GM21515 (cell line): ENCODE measurements around the gene HRH2.
"Not testable (repeated sequence)": the region's sequence is repeated elsewhere in the genome, so short reads cannot be mapped to it uniquely, and the experiment has no call there.

Experiments
- ATAC-seq: cut with Tn5 transposase; IDR thresholded peaks from one replicate; pipeline ENCODE4 v1.9.1; 2021; ENCODE audit not compliant: unreplicated experiment

Gene HRH2

DNA sequence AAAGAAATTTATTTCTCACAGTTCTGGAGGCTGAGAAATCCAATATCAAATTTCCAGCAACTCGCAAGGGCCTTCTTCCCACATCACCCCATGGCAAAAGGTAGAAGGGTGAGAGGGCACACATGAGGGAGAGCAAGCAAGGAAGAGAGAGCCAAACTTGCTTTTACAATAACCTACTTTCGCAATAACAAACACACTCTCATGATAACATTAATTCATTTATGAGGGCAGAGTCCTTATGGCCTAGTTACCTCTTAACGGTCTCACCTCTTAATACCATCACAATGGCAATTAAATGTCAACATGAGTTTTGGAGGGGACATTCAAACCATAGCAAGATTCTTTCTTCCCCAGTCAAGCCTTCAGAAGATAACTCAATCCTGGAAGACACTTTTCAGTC lies 11.6 kb upstream of the HRH2 start:
- no peak for ATAC-seq

DNA sequence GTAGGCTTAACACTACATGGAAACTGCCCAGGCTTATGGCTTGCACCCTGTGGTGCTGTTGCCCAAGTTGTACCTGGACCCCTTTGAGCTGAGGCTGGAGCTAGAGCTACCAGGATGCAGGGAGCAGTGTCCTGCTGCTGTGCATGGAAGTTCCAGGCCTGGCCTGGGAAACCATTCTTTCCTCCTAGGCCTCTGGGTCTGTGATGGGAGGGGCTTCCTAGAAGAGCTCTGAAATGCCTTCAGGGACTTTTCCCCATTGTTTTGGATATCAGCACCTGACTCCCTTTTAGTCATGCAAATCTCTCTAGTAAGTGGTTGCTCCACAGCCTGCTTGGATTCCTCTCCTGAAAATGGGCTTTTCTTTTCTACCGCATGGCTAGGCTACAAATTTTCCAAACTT lies 7.9 kb upstream of the HRH2 start:
- ATAC-seq, result no peak

DNA sequence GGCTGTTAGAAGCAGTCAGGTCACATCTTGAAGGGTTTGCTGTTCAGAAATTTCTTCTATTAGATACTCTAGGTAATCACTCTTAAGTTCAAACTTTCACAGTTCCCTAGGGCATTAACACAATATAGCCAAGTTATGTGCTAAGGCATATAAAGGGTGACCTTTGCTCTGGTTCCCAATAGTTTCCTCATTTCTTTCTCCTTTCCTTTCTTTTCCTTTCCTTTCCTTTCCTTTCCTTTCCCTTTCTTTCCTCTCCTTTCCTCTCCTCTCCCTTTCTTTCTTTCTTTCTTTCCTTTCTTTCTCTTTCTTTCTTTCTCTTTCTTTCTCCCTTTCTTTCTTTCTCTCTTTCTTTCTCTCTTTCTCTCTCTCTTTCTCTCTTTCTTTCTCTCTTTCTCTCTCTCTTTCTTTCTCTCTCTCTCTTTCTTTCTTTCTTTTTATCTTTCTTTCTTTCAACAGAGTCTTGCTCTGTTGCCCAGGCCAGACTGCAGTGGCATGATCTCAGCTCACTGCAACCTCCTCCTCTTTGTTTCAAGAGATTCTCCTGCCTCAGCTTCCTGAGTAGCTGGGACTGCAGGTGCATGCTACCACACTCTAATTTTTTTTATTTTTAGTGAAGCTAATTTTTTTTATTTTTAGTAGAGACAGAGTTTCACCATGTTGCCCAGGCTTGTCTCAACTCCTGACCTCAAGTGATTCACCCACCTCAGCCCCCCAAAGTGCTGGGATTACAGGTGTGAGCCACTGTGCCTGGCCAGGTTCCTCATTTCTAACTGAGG lies 7.3 kb upstream of the HRH2 start:
- not testable (repeated sequence) for ATAC-seq

DNA sequence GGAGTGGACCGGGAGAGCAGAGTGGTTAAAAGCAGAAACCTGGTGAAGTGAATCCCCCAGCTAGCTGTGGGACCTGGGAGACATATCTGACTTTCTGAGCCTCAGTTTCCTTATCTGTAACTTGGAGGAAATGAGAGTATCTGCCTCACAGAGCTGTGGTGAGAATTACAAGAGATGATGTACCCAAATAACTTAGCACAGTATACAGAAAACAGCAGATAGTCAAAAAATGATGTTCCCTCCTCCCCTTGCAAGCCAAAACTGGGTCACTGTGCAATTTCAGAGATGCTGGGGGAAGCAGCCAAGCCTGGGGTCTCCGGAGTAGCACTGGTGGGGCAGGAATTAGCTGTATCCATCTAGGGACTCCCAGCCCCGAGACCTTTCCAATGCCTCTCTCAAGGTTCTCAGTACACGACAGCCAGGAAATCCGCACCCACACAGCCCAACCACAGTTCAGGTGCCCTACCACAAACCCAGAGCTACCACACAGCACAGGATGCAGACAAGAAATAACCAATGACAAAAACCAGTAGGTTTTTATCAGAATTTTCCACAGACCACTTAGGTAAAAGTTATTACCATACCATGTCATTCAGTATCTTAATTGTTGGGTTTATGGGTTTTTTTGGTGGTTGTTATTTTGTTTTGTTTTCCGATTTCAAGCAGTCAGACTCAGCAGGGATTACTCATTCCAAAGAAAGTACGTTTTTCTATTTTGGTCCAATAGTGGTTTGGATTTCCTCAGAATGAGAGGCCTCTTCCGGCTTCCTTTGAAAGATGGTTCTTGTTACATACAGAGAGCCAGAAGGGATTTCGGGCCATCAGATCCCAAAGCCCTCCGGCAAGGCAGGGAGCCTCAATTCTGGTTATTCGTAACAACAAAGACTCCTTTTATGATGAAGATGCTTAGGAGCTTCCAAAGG lies 4.9 kb upstream of the HRH2 start:
- ATAC-seq, result no peak

DNA sequence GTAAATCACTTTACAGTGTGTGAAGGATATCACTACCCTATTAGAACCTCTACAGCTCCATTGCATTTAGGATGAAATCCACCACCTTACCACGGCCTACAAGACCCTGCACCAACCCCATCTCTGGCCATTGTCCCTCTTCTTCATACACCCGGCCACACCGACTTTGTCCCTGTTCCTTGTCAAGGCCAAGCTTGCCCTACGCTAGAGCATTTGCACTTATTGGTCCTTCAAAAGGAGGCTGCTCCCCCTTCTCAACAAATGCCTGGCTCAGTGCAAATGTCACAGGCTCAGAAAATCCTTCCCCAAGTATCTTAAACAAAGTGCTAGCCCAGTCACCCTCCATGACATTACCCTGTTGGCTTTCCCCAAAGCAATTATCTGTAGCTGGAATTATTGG lies 4.1 kb upstream of the HRH2 start:
- ATAC-seq, result no peak

DNA sequence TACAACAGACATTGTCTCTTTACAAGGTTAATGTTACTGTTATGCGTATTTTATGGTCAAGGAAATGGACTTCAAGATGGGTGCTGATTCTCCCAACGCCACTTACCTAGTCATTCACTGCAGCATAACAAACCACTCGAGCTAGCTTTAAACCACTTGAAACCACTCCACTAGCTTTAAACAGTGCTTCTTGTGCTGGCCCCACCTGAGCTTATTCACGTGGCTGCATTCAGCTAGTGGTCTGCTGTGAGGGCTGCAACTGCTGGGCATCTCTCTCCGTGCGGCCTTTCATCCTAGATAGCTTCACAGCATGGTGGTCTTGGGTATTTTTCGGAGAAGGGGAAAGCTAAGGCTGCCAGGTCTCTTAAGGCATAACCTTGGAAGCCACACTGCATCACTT lies 3.5 kb upstream of the HRH2 start:
- no peak for ATAC-seq

DNA sequence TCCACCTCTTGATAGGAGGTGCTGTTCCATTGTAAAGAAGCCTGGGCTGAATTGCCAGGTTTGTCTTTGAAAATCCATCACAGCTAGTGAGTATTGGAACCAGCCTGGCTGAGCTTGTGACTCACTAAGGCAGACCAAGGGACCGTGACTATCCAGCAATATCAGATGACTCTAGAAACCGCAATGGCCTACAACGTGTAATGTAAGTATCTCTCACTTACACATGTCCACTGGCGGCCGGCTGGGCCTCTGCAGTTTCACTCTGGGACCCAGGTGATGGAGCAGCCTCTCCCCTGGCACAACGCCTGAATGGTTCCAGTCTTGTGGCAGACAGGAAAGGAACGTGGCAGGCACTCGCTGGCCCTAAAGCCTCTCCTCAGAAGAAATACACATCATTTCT lies 3.1 kb upstream of the HRH2 start:
- no peak for ATAC-seq

DNA sequence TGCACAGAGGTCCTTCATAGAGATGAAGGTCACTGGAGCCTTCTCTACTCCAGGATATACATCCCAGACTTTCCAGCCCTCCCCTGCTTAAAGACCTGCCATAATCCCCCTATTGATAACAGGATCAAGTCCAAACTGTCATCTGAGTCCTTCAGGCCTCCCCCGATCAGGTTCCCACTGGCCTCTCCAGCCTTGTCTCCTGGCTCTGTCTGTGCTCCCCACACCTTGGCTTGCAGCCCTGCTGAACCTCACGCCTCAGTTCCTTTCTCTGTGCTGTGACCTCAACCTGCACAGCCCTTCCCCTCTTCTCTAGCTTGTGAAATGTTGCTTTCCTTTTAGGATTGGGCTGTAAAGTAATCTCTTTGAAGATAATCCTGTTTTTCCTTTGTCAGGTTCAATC lies 2.5 kb upstream of the HRH2 start:
- no peak for ATAC-seq

DNA sequence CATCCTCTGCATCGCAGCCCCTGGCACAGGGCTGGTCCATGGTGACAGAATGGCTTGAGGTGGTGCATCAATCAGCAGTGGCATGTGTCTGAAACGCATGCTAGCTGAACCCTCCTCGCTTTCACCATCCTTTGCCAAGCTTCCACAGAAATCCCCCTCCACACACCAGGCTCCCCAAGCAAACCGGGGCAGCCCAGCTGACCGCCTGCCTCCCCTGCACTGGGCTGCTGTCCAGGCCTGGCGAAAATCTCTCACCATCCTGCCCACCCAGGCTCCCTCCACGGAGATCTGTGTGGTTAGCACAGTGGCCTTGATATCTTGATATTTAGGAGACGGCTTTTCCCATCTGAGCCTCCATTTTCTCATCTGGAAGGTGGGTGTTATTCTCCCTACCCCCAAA lies 905 bp upstream of the HRH2 start:
- ATAC-seq, result no peak

DNA sequence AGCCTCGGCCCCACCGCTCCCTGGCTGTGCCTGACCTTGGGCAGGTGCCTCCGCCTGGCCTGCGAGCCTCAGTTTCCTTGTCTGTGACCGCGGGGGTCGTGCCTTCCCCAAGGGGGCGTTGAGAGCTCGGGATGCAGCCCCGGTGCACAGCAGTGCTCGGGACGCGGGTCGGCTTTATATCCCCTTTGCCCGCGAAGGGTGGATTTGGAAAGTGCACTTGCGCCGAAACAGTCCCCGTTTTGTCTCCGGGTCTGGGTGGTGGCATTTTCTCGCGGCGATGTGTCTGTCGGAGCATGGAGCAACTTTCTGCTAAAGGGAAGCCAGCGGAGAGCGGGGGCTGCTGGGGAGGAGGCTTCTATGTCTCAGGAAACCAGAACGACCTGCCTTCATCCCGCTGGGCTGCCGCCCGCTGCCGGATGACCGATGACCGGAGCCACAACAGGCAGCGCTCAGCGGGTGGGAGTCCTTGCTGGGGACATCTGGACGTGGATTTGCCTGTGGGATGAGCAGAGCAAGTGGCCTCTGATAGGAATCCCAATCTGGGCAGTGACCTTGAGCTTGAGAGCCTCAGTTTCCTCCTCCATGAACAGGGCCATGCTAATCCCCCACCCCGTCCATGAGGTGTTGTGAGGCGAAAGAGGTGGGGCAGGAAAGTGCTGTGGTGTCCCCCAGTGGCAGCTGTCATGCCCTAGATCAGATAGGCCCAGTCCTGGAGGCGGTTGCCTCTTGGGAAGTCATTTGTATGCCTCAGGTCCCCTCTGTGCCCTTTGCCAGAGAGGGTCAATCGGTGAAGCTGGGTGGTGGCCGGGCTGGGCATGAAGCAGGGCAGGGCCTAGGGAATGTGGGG lies 651 bp downstream of the HRH2 start:
- no peak for ATAC-seq

DNA sequence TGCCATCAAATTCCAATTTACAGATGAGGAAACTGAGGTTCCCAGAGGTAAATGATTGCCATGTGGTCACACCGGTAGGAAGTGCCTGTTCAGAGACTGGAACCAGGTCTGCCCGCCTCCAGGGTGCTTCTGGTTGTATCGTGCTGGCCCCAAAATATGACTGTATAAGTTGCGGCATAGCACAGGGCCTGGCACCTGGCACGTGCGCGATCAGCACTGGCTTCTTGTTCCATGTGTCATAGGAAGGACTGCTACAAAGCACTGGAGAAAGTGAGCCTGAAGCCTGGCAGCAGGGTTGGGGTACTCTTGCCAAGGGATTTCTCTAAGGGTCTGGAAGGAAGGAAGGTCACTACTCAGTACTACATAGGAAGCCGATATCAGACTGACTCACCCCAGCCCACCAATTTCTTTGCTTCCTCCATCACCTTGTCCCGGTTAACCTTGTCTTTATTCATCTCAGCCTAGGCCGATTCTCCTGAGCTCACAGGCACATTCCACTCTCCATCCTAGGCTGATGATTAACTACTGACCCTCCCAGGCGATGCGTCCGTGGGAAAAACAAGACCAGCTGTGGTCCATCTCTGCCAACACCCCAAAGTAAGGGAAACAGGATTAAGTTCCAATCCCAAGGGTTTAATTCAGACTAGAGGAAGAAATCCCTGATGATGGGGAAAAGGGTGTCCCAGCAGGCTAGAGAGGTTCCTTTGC lies 1.8 kb downstream of the HRH2 start:
- no peak for ATAC-seq

DNA sequence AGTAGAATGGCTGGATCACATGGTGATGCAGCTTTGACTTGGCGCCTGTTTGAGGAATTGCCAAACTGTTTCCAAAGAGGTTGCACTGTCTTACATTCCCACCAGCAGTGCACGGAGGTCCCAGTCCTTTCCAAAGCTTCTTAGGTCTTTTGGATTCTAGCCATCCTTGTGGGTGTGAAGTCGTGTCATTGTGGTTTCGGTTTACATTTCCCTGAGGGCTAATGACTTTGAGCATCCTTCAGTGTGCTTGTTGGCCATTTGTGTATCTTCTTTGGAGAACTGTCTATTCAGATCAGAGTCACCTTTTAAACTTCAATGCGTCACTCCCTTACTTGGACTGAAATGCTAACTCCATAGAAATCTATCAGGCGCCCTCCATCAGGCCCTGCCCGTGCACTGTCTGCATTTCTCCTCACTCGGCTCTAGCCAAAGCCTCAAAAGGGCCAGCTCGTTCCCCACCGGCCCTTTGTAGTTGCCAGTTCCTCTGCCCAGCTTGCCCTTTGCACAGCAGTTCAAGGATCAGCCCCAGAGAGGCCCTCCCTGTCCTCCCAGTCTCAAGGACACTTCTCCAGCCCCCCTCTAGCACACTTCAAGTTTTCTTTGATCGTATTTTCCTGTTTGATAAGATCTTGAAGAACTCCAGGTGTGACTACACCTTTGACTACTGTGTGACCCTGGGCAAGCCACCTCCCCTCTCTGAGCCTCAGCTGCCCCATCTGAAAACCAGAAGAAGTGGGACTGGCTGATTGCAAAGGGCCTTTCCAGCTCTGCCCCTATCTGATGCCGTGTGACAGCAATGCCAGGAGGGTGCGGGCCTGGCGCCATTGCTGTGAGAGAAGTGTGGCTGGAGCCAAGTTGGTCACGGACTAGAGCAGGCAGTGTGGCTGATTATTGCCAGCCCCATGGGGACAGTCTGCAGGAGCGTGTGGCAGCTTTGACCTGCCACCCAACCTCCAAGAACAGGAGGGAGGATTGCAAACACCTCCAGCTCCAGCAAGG lies 5.6 kb downstream of the HRH2 start:
- no peak for ATAC-seq

DNA sequence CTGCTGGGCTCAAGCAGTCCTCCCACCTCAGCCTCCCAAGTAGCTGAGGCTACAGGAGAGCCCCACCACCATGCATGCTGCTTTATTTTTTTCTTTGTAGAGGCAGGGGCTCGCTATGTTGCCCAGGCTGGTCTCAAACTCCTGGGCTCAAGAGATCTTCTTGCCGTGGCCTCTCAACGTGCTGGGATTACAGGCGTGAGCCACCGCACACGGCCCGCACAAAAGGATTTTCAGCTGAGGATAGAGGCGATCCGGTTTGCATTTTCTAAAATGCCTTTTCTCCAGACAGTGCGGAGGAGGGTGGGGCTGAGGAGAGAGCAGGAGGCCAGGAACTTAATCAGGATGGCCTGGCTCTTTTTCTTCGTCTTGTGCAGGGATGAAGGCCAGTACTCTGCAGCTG lies 6.9 kb downstream of the HRH2 start:
- no peak for ATAC-seq

DNA sequence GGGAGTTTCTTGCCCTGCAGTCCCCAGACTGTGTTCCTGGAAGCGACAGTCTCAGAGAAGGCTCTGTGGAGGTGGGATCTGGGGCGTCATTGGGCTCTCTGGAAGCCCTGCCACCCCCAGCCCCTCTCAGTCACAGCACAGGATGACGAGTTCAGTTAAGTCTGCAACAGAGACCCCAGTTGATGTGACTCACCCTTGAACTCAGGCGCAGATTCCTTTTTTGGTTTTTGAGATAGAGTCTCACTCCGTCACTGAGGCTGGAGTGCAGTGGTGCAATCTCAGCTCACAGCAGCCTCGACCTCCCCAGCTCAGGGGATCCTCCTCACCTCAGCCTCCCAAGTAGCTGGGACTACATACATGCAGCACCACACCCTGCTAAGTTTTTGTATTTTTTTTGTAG lies 8.3 kb downstream of the HRH2 start:
- ATAC-seq, result no peak

DNA sequence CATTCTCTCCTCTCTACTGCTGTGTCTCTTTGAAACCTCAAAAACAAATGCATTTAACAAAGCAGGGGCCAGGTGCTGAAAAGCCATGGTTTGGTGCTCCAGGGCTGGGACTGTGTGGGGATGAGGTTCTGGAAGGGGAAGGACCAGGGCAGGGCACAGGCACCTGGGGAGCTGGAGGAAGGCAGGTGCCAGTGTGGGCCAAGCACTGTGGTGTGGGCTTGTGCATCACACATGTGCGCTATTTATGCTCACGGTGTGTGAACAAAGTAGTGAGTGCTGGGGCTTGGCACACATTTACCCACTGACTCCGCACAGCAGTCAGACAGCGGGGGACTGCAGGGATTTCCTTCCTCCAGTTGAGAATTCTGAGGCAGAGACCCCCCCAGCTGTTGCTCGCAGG lies 10.1 kb downstream of the HRH2 start:
- ATAC-seq, result no peak

DNA sequence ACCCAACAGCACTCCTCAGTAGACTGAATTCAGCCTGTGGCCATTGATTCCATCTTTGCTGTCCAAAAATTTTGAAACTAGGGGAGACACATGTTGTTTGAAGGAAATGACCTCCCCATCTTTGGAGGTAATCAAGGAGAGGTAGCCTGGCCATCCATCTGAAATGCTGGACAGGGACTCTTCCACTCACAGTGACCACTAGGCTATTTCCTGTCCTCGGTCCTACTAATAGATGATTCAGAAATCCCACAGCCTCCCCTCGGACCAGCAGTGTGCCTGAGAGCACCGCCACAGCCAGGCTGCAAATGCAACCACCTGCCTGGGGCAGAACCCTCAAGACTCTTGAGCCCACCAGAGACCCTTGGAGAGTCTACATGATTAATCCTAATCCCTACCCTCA lies 12.5 kb downstream of the HRH2 start:
- ATAC-seq, result no peak

DNA sequence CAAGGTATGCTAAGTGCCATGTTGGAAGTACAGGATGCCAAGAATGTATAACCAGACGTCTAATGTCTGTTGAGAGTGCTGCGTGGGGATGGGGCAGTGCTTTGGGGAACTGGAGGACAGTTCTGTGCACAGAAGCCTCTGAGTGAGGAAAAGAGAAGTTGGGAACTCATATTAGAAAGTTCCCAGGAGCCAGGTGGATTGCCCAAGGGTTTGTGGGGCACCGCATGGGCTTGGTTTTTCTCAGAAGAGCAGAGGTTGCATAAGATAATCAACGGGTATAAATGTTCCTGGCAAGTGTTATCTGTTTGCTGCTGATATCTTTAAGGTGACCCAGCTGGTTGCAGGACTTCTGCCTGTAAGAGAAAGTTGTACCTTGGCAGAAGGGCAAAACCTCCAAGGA lies 13.1 kb downstream of the HRH2 start:
- no peak for ATAC-seq

DNA sequence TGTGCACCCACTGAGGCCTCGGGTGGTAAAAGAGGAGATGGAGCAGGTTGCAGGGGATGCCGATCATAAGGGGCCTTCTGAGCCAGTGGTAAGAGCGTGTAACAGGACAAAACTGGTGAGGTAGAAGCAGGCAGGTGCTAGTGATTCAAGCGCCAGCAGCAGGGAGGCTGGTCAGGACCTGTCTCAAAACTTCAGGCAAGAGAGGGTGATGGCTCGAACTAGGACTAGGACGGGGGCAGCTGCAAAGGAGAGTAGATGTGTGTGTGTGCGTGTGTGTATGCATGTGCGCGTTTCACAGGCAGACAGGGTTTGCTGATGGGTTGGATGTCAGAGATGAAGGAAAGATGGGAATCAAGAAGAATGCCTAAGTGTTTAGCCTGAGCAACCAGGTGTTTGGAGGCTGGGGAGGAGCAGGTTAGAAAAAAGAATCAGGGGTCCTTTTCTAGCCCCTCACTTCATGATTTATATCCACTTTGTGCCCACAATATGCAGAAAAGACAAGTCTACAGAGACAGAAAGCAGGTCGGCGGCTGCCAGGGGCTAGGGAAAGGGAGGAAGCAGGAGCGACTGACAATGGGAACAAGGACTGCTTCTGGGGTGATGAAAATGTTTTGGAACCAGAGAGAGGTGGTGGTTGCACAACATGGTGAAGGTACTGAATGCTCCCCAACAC lies 15.2 kb downstream of the HRH2 start:
- no peak for ATAC-seq

DNA sequence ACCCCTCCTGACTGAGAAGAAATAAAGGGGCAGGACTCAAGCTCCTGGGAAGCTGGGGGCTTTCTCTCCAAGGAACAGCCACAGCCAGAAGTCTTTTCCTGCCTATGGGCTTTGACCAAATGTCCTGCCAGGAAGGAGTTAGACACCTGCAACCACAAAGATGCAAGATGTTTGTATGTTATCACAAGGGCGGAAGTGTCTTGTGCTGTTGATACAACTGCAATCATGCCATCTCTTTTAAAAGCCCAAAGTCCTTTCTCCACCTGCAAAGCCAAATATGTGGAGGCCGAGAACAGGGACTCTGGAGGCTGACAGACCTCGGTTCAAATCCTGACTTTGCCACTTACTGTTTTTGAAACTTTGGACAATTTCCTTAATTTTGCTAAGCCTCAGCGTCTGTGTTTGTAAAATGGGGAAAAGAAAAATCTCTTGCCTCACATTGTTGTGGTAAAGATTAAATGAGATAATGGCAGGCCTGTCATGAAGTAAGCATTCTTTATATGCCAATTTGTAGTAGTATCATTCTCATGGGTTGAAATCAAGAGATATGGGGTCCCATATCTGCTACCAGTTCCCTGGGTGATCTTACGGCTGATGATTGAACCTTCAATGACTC lies 17.0 kb downstream of the HRH2 start:
- no peak for ATAC-seq
